Esophagus squamous epithelium (tissue), 5 donors: ENCODE results near the gene GPR179. TPM values are rescaled to one million over a fixed set of nuclear protein-coding genes. Genes with fewer than 3 reads are reported as not detected.

Experiments used
- DNase-seq: peaks from one replicate; lab custom pipeline; 2025; lab: John Stamatoyannopoulos, UW
- H3K27ac ChIP-seq, 4 donors: fragments of 200-600 bp; sonication (generic); one replicate each; pipeline ENCODE4 v1.5.1; 2016 to 2019; ENCODE audit warnings: mild to moderate bottlenecking in 1 of 4
- H3K27me3 ChIP-seq, 4 donors: fragments of 200-600 bp; sonication (generic); 1 replicate in 3 of 4; 2 replicates in 1 of 4; pipeline versions ENCODE4 v1.5.1 to v1.6.0; 2017 to 2021; ENCODE audit warnings: antibody characterized with exemption in 1 of 4
- H3K36me3 ChIP-seq, 3 donors: fragments of 200-600 bp; sonication (generic); one replicate each; pipeline ENCODE4 v1.5.1; 2016 to 2019
- H3K4me1 ChIP-seq, 3 donors: fragments of 200-600 bp; sonication (generic); one replicate each; pipeline ENCODE4 v1.5.1; 2017 to 2019
- H3K4me3 ChIP-seq, 4 donors: fragments of 200-600 bp; sonication (generic); 1 replicate in 3 of 4; 2 replicates in 1 of 4; pipeline ENCODE4 v1.5.1; 2016 to 2019; ENCODE audit warnings: mild to moderate bottlenecking in 2 of 4, moderate library complexity in 1 of 4
- H3K9me3 ChIP-seq, 3 donors: fragments of 200-600 bp; sonication (generic); one replicate each; pipeline ENCODE4 v1.5.1; 2016 to 2019
- POLR2A ChIP-seq, 4 donors: fragments of 450-650 bp; IDR thresholded peaks; one replicate each; pipeline ENCODE4 v1.6.1; 2017; ENCODE audit warnings: antibody characterized with exemption in 4 of 4, mild to moderate bottlenecking in 4 of 4, moderate library complexity in 3 of 4
- WGBS, 2 donors: methylation state at CpG; one replicate each; pipeline ENCODE4 v1.1.5; 2018; 5-methylcytosine and 5-hydroxymethylcytosine counted together
- intact Hi-C: fragments of 100-400 bp; cut with DNase I; formaldehyde crosslinking; loops from one replicate; pipeline ENCODE4 v1.15.0; 2022
- total RNA-seq, 4 donors: library from RNA; depleted of rRNA; stranded (reverse); fragments of >200 nt; gene quantifications; one replicate each; pipeline ENCODE4 v1.1.0, GENCODE V29; 2016
- TF ChIP-seq, protein P1 (sequence below), 6 experiments: fragments of 450-650 bp in 4 of 6; fragments of 200-600 bp in 2 of 6; sonication (generic) in 2 of 6; IDR thresholded peaks; one replicate each; pipeline ENCODE4 v1.5.1; 2016 to 2019; ENCODE audit warnings: antibody characterized with exemption in 6 of 6, mild to moderate bottlenecking in 4 of 6, moderate library complexity in 4 of 6
- donor health status: DM: yes; HTN: yes; CAD: no.

GPR179 gene
- total RNA-seq, 4 donors from 2014 or later = under 0.01 TPM; not detected in 3

DNA sequence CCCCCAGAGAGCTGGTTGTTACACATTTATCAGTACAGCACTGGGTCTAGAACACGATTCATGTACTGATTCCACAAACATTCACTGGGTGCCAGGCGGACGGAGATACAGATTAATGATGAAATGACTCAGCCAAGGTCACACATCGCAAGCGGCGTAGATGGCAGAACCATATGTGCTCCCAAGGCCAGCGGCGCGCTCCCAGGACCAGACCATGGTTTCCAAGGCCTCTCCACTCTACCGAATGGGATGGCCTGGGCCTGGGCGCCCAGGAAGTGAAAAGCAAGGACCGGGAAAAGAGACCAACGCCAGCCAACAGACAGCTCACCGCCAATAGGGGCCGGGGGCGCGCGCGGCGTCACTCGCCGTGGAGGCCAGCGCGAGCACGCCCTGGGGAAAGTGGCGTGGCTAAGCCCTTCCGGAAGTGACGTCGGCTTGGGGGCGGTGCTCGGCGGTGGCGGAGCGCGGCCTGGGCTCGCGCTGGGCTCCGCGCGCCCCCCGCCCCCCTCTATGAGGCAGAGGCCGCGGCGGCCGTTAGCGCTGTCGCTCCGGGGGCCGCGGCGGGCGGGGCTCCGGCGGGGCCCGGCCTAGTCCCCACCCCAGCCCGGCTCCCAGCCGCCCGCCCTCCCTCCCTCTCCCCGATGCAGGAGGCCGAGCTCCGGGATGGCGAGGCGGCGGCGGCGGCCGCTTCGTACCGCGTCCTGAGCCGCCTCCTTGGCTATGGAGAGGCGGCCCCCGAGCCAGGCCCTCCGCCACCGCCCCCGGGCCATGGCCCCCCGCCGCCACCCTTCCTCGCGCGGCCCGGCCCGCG is 7.9 kb upstream of the GPR179 start, which contains the start of gene SOCS7:
Gene SOCS7, plus strand, starts transcription at position 433 of the 811 bp plus-strand sequence. Its CDS starts 209 bp downstream, at position 642.
- peak within 1 kb of the TSS; percentile 87 to 95 (median 88) for H3K27ac ChIP-seq
- peaks cover 17 to 55% (median 37%) of the 10 kb centered on the region in 3 donors for H3K4me1 ChIP-seq
- H3K36me3 ChIP-seq = no peaks in the 10 kb centered on the region
- DNase-seq = peak; percentile 29
- no peaks in the 10 kb centered on the region for H3K9me3 ChIP-seq
- TF ChIP-seq, protein P1, sequence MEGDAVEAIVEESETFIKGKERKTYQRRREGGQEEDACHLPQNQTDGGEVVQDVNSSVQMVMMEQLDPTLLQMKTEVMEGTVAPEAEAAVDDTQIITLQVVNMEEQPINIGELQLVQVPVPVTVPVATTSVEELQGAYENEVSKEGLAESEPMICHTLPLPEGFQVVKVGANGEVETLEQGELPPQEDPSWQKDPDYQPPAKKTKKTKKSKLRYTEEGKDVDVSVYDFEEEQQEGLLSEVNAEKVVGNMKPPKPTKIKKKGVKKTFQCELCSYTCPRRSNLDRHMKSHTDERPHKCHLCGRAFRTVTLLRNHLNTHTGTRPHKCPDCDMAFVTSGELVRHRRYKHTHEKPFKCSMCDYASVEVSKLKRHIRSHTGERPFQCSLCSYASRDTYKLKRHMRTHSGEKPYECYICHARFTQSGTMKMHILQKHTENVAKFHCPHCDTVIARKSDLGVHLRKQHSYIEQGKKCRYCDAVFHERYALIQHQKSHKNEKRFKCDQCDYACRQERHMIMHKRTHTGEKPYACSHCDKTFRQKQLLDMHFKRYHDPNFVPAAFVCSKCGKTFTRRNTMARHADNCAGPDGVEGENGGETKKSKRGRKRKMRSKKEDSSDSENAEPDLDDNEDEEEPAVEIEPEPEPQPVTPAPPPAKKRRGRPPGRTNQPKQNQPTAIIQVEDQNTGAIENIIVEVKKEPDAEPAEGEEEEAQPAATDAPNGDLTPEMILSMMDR (IDR thresholded peaks at IDR 0.05) = peak in 1 of 6 experiments; percentile 13
- TF ChIP-seq POLR2A (IDR thresholded peaks at IDR 0.05) = peak in 3 of 4 donors; percentile 24 to 73 (median 29)
- H3K27me3 ChIP-seq = no peaks in the 10 kb centered on the region
- intact Hi-C loops = loop anchor here (2.0 kb wide), 1 partner anchor 65 kb away; no protein-coding TSS in a partner anchor
- H3K4me3 ChIP-seq = peak within 1 kb of the TSS; percentile 70 to 100 (median 85)
- WGBS, 2 donors = 0 to 1% methylated on average over 3 to 18 of the region's 84 CpGs

DNA sequence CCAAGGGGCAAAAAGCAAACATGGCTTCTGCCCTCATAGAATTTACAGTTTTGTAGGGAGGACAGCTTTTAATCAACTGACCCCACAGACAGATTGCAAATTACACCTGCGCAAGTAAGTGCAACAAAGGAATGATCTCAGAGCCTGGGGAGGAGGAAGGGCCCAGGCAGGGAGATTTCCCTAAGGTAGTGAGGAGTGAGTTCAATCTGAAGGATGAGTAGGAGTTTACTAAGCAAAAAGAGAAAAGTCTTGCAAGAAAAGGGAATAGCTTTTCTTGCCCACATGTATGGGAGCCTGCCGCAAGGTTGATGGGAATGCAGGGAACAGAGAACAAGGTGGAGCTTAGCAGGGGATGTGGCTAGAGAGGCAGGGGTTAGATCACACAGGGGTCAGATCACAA is 6.3 kb upstream of the GPR179 start:
- intact Hi-C loops = loop anchor here (2.0 kb wide), 1 partner anchor 67 kb away; no protein-coding TSS in a partner anchor
- Histone ChIP-seq H3K27me3 (no peaks in the 10 kb centered on the region), H3K27ac (peak overlapping the region in 1 of 4 donors; percentile 14), H3K9me3 (no peaks in the 10 kb centered on the region), H3K4me3 (no peak overlapping the region), H3K36me3 (no peaks in the 10 kb centered on the region), H3K4me1 (peaks cover 17 to 39% (median 24%) of the 10 kb centered on the region in 3 donors)
- DNase-seq = no peak
- TF ChIP-seq, protein P1 (IDR thresholded peaks at IDR 0.05) = no peak
- no peak for TF ChIP-seq POLR2A (IDR thresholded peaks at IDR 0.05)
- 82 to 91% methylated on average over 2 of the region's 2 CpGs for WGBS, 2 donors

DNA sequence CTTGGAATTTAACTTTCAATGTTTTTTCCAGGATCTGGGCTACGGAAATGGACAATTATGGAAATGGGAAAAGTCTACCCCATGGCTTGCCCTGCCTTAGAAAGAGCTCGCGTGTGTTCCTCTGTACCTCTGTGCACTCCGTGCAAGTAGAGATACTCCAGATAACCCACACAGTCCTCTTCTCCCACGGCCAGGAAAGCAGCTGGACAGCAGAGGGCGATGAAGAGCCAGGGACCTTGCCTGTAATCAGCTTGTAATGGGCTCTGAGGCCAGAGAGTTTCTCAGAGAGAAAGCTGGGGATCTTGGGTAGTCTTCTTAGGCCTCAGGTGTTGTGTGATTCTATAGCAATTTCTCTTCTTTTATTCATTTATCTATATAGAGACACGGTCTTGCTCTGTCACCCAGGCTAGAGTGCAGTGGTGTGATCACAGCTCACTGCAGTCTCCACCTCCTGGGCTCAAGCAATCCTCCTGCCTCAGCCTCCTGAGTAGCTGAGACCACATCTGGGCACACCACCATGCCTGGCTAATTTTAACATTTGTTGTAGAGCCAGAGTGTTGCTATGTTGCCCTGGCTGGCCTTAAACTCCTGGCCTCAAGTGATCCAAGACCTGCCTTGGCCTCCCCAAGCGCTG is 5.5 kb upstream of the GPR179 start:
- Histone ChIP-seq H3K4me1 (peaks cover 14 to 31% (median 16%) of the 10 kb centered on the region in 3 donors), H3K36me3 (no peaks in the 10 kb centered on the region), H3K9me3 (no peaks in the 10 kb centered on the region), H3K27me3 (peaks cover 0 to under 1% (median 0%) of the 10 kb centered on the region in 4 donors), H3K4me3 (no peak overlapping the region), H3K27ac (no peak overlapping the region)
- WGBS, 2 donors = 15 to 17% methylated on average over 8 of the region's 8 CpGs
- intact Hi-C loops = no loop called here
- no peak for DNase-seq
- TF ChIP-seq, protein P1 (IDR thresholded peaks at IDR 0.05) = peak; percentile 70 to 92 (median 86)
- no peak for TF ChIP-seq POLR2A (IDR thresholded peaks at IDR 0.05)

DNA sequence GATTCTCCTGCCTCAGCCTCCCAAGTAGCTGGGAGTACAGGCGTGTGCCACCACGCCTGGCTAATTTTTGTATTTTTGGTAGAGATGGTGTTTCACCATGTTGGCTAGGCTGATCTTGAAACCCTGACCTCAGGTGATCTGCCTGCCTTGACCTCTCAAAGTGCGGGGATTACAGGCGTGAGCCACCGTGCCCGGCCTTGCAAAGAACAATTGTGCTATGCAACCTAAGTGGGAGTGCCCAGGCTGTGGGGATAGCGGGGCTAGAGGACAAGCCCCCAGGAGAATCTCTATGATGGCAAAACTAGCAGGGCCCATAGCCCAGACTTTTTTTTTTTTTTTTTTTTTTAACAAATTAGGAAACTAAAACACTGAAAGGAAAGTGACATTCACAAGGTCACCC is 2.0 kb upstream of the GPR179 start:
- no peak for DNase-seq
- Histone ChIP-seq H3K9me3 (no peaks in the 10 kb centered on the region), H3K36me3 (no peaks in the 10 kb centered on the region), H3K27me3 (peaks cover 0 to 14% (median 0%) of the 10 kb centered on the region in 4 donors), H3K4me3 (no peak overlapping the region), H3K4me1 (peaks cover 0 to 14% (median 0%) of the 10 kb centered on the region in 3 donors), H3K27ac (no peak overlapping the region)
- TF ChIP-seq, protein P1 (IDR thresholded peaks at IDR 0.05) = no peak
- no peak for TF ChIP-seq POLR2A (IDR thresholded peaks at IDR 0.05)
- intact Hi-C loops = no loop called here
- WGBS, 2 donors = 91 to 98% methylated on average over 6 of the region's 7 CpGs

DNA sequence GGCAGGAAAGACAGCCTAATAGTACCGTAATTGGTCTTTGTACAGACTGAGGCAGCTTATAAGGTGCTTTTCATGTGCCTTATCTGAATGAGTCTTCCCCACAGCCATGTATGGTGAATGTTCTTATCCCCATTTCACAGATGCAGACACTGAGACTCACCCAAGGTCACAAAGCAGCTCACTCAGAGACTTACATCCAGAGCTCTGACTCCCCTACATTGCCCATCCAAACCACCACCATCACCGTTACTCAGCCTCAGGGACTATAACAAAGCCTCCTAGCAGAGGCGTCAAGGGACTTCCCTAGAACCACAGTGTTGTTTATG is 627 bp upstream of the GPR179 start:
- no peaks in the 10 kb centered on the region for H3K9me3 ChIP-seq
- intact Hi-C loops = no loop called here
- TF ChIP-seq, protein P1 (IDR thresholded peaks at IDR 0.05) = no peak
- TF ChIP-seq POLR2A (IDR thresholded peaks at IDR 0.05) = no peak
- no peak overlapping the region for H3K4me3 ChIP-seq
- no peak overlapping the region for H3K27ac ChIP-seq
- DNase-seq = no peak
- peaks cover 0 to 14% (median 0%) of the 10 kb centered on the region in 4 donors for H3K27me3 ChIP-seq
- H3K36me3 ChIP-seq = no peaks in the 10 kb centered on the region
- 70 to 97% methylated on average over 3 of the region's 3 CpGs for WGBS, 2 donors
- peaks cover 0 to 10% (median 0%) of the 10 kb centered on the region in 3 donors for H3K4me1 ChIP-seq
